ENCODE measurements around the gene SLC39A7. TPM values are rescaled to one million over a fixed set of nuclear protein-coding genes. Genes with fewer than 3 reads are reported as not detected.

SLC39A7 gene
- total and polyA plus RNA-seq, 3 experiments from 2014 or later, result 32.9 to 63.6 (median 63.1) TPM

- H3K27ac Mint-ChIP-seq, result peak overlapping the region in 1 of 8 donors; percentile 40
- Histone ChIP-seq H3K9me3 (ENCODE audit: low read length) (no peaks in the 10 kb centered on the region), H3K4me3 (ENCODE audit: low read length) (no peak overlapping the region), H3K27ac (ENCODE audit: low read depth, low read length) (no peak overlapping the region), H3K36me3 (ENCODE audit: insufficient read depth, low read length) (peaks cover 15% of the 10 kb centered on the region), H3K4me1 (ENCODE audit: insufficient read depth, low read length) (peaks cover 31% of the 10 kb centered on the region), H3K27me3 (ENCODE audit: insufficient read depth, low read length, poor library complexity, severe bottlenecking) (no peaks in the 10 kb centered on the region)
- DNase-seq, result no peak
- ChIA-PET POLR2A (no interaction called here), CTCF (interaction anchor here (1.2 kb wide), 1 partner anchor 215 kb away, joined by 3 read pairs; no protein-coding TSS in a partner anchor)
- peaks cover 28 to 39% (median 32%) of the 10 kb centered on the region in 3 donors for H3K4me1 Mint-ChIP-seq
- peaks cover 12 to 39% of the 10 kb centered on the region in 2 donors for H3K27me3 Mint-ChIP-seq
- H3K36me3 Mint-ChIP-seq, result peaks cover 7 to 39% (median 9%) of the 10 kb centered on the region in 3 donors
- no peaks in the 10 kb centered on the region for H3K9me3 Mint-ChIP-seq
- peak overlapping the region in 3 of 7 donors; percentile 4 to 80 (median 28) for H3K4me3 Mint-ChIP-seq
Measured at GRCh38 chr6:33211666-33212422, 11.2 kb downstream of the SLC39A7 start.

GRCh38 chr6:33212857-33213165 lies 12.1 kb downstream of the SLC39A7 start:
- CTCF ChIA-PET, result no interaction called here
- peaks cover 28 to 34% (median 30%) of the 10 kb centered on the region in 3 donors for H3K4me1 Mint-ChIP-seq

GRCh38 chr6:33213166-33213988 lies 12.7 kb downstream of the SLC39A7 start:
- H3K4me3 Mint-ChIP-seq, result peak overlapping the region; percentile 49 to 80 (median 56)
- Histone ChIP-seq H3K27ac (ENCODE audit: low read depth, low read length) (no peak overlapping the region), H3K27me3 (ENCODE audit: insufficient read depth, low read length, poor library complexity, severe bottlenecking) (no peaks in the 10 kb centered on the region), H3K36me3 (ENCODE audit: insufficient read depth, low read length) (peaks cover 15% of the 10 kb centered on the region), H3K4me3 (ENCODE audit: low read length) (peak overlapping the region; percentile 7), H3K4me1 (ENCODE audit: insufficient read depth, low read length) (peaks cover 25% of the 10 kb centered on the region), H3K9me3 (ENCODE audit: low read length) (no peaks in the 10 kb centered on the region)
- ChIA-PET CTCF (no interaction called here), POLR2A (no interaction called here)
- peaks cover 28 to 34% (median 30%) of the 10 kb centered on the region in 3 donors for H3K4me1 Mint-ChIP-seq
- peak overlapping the region in 5 of 8 donors; percentile 28 to 85 (median 39) for H3K27ac Mint-ChIP-seq
- peaks cover 9 to 34% (median 10%) of the 10 kb centered on the region in 3 donors for H3K36me3 Mint-ChIP-seq
- peaks cover 20 to 53% of the 10 kb centered on the region in 2 donors for H3K27me3 Mint-ChIP-seq
- H3K9me3 Mint-ChIP-seq, result no peaks in the 10 kb centered on the region
- peak in 2 of 5 donors; percentile 40 to 44 for DNase-seq

More at GRCh38 chr6:33212857-33213165, 12.1 kb downstream of the SLC39A7 start:
- Histone ChIP-seq H3K36me3 (ENCODE audit: insufficient read depth, low read length) (peaks cover 15% of the 10 kb centered on the region), H3K27me3 (ENCODE audit: insufficient read depth, low read length, poor library complexity, severe bottlenecking) (no peaks in the 10 kb centered on the region), H3K4me3 (ENCODE audit: low read length) (no peak overlapping the region), H3K9me3 (ENCODE audit: low read length) (no peaks in the 10 kb centered on the region), H3K4me1 (ENCODE audit: insufficient read depth, low read length) (peaks cover 27% of the 10 kb centered on the region), H3K27ac (ENCODE audit: low read depth, low read length) (no peak overlapping the region)
- POLR2A ChIA-PET, result no interaction called here
- Mint-ChIP-seq H3K9me3 (no peaks in the 10 kb centered on the region), H3K4me3 (peak overlapping the region; percentile 5 to 80 (median 56)), H3K27me3 (peaks cover 17 to 47% of the 10 kb centered on the region in 2 donors), H3K36me3 (peaks cover 7 to 38% (median 9%) of the 10 kb centered on the region in 3 donors), H3K27ac (peak overlapping the region in 2 of 8 donors; percentile 36 to 67)
- peak in 1 of 5 donors; percentile 3 for DNase-seq

- Histone ChIP-seq H3K9me3 (ENCODE audit: low read length) (no peaks in the 10 kb centered on the region), H3K27me3 (ENCODE audit: insufficient read depth, low read length, poor library complexity, severe bottlenecking) (no peaks in the 10 kb centered on the region), H3K4me1 (ENCODE audit: insufficient read depth, low read length) (peaks cover 22% of the 10 kb centered on the region), H3K27ac (ENCODE audit: low read depth, low read length) (no peak overlapping the region), H3K36me3 (ENCODE audit: insufficient read depth, low read length) (peaks cover 15% of the 10 kb centered on the region), H3K4me3 (ENCODE audit: low read length) (no peak overlapping the region)
- ChIA-PET POLR2A (no interaction called here), CTCF (no interaction called here)
- Mint-ChIP-seq H3K27me3 (peaks cover 20 to 58% of the 10 kb centered on the region in 2 donors), H3K9me3 (no peaks in the 10 kb centered on the region), H3K4me1 (peaks cover 25 to 30% (median 26%) of the 10 kb centered on the region in 3 donors), H3K27ac (peak overlapping the region in 5 of 8 donors; percentile 28 to 78 (median 42)), H3K36me3 (peaks cover 9 to 30% (median 10%) of the 10 kb centered on the region in 3 donors), H3K4me3 (peak overlapping the region in 5 of 7 donors; percentile 49 to 70 (median 56))
- peak in 1 of 5 donors; percentile 20 for DNase-seq
Measured at GRCh38 chr6:33213989-33214335, 13.3 kb downstream of the SLC39A7 start.

GRCh38 chr6:33215271-33216116 lies 14.8 kb downstream of the SLC39A7 start:
- Mint-ChIP-seq H3K4me3 (peak overlapping the region in 1 of 7 donors; percentile 17), H3K9me3 (no peaks in the 10 kb centered on the region)
- POLR2A ChIA-PET, result no interaction called here

GRCh38 chr6:33216117-33216649 lies 15.5 kb downstream of the SLC39A7 start:
- POLR2A ChIA-PET, result no interaction called here
- Histone ChIP-seq H3K9me3 (ENCODE audit: low read length) (no peaks in the 10 kb centered on the region), H3K27me3 (ENCODE audit: insufficient read depth, low read length, poor library complexity, severe bottlenecking) (no peaks in the 10 kb centered on the region), H3K36me3 (ENCODE audit: insufficient read depth, low read length) (no peaks in the 10 kb centered on the region), H3K27ac (ENCODE audit: low read depth, low read length) (no peak overlapping the region), H3K4me1 (ENCODE audit: insufficient read depth, low read length) (peaks cover 16% of the 10 kb centered on the region), H3K4me3 (ENCODE audit: low read length) (no peak overlapping the region)
- H3K27ac Mint-ChIP-seq, result peak overlapping the region in 2 of 8 donors; percentile 58 to 74
- H3K4me3 Mint-ChIP-seq, result no peak overlapping the region
- H3K36me3 Mint-ChIP-seq, result peaks cover 0 to 10% (median 3%) of the 10 kb centered on the region in 3 donors
- H3K4me1 Mint-ChIP-seq, result peaks cover 16 to 19% (median 16%) of the 10 kb centered on the region in 3 donors
- H3K27me3 Mint-ChIP-seq, result peaks cover 26 to 67% of the 10 kb centered on the region in 2 donors
- DNase-seq, result no peak
- CTCF ChIA-PET, result no interaction called here
- H3K9me3 Mint-ChIP-seq, result no peaks in the 10 kb centered on the region

More at GRCh38 chr6:33215271-33216116, 14.8 kb downstream of the SLC39A7 start:
- Histone ChIP-seq H3K4me3 (ENCODE audit: low read length) (no peak overlapping the region), H3K4me1 (ENCODE audit: insufficient read depth, low read length) (peaks cover 16% of the 10 kb centered on the region), H3K27me3 (ENCODE audit: insufficient read depth, low read length, poor library complexity, severe bottlenecking) (no peaks in the 10 kb centered on the region), H3K36me3 (ENCODE audit: insufficient read depth, low read length) (peaks cover 4% of the 10 kb centered on the region), H3K27ac (ENCODE audit: low read depth, low read length) (no peak overlapping the region), H3K9me3 (ENCODE audit: low read length) (no peaks in the 10 kb centered on the region)
- CTCF ChIA-PET, result no interaction called here
- Mint-ChIP-seq H3K36me3 (peaks cover 2 to 15% (median 8%) of the 10 kb centered on the region in 3 donors), H3K27ac (peak overlapping the region in 1 of 8 donors; percentile 74), H3K27me3 (peaks cover 26 to 65% of the 10 kb centered on the region in 2 donors), H3K4me1 (peaks cover 16 to 19% (median 16%) of the 10 kb centered on the region in 3 donors)
- peak in 1 of 5 donors; percentile 42 for DNase-seq

- Histone ChIP-seq H3K4me1 (ENCODE audit: insufficient read depth, low read length) (peaks cover 16% of the 10 kb centered on the region), H3K27me3 (ENCODE audit: insufficient read depth, low read length, poor library complexity, severe bottlenecking) (no peaks in the 10 kb centered on the region), H3K9me3 (ENCODE audit: low read length) (no peaks in the 10 kb centered on the region), H3K36me3 (ENCODE audit: insufficient read depth, low read length) (no peaks in the 10 kb centered on the region), H3K27ac (ENCODE audit: low read depth, low read length) (no peak overlapping the region), H3K4me3 (ENCODE audit: low read length) (no peak overlapping the region)
- H3K27me3 Mint-ChIP-seq, result peaks cover 31 to 74% of the 10 kb centered on the region in 2 donors
- H3K4me1 Mint-ChIP-seq, result peaks cover 16 to 19% (median 16%) of the 10 kb centered on the region in 3 donors
- CTCF ChIA-PET, result no interaction called here
- H3K9me3 Mint-ChIP-seq, result no peaks in the 10 kb centered on the region
- no peak overlapping the region for H3K27ac Mint-ChIP-seq
- no peak overlapping the region for H3K4me3 Mint-ChIP-seq
- POLR2A ChIA-PET, result no interaction called here
- H3K36me3 Mint-ChIP-seq, result peaks cover 0 to 4% (median 3%) of the 10 kb centered on the region in 3 donors
- no peak for DNase-seq
Measured at GRCh38 chr6:33217246-33217645, 16.6 kb downstream of the SLC39A7 start.
